Measurements from ENCODE around the gene SRSF4. TPM values are rescaled to one million over a fixed set of nuclear protein-coding genes. Genes with fewer than 3 reads are reported as not detected.

SRSF4 gene
- total and polyA plus RNA-seq, 2 donors (not counting 1 experiment from before 2014, with no cell fraction given) = 51.4 to 61.9 TPM

GRCh38 chr1:29202053-29202452, 20.4 kb upstream of the SRSF4 start:
- Histone ChIP-seq H4K20me1 (ENCODE audit: control insufficient read depth, extremely low read depth, insufficient read depth, low read length) (no peaks in the 10 kb centered on the region), H3K9ac (ENCODE audit: insufficient read depth, low read length) (peak overlapping the region; percentile 13), H3K27ac (ENCODE audit: insufficient read depth, low read length) (peak overlapping the region; percentile 91), H3K4me2 (ENCODE audit: extremely low read depth, insufficient read depth, low read length) (peak overlapping the region; percentile 72), H3K79me2 (ENCODE audit: control insufficient read depth, insufficient read depth, low read length) (no peaks in the 10 kb centered on the region), H3K36me3 (ENCODE audit: control insufficient read depth, insufficient read depth, low read length) (peaks cover 6% of the 10 kb centered on the region), H3K27me3 (ENCODE audit: control insufficient read depth, insufficient read depth, low read length) (no peaks in the 10 kb centered on the region), H3K4me1 (ENCODE audit: control insufficient read depth, extremely low read depth, insufficient read depth, low read length) (peaks cover 17% of the 10 kb centered on the region), H3K9me3 (ENCODE audit: control insufficient read depth, insufficient read depth, low read depth, low read length) (no peaks in the 10 kb centered on the region), H2AFZ (ENCODE audit: low read length) (no peak overlapping the region), H3K4me3 (replicated peaks in 1 of 4; ENCODE audit: control extremely low read depth in 1 of 4, insufficient read depth in 1 of 4, low read depth in 3 of 4, low read length in 4 of 4) (no peak overlapping the region)
- no peak for DNase-seq (ENCODE audit: low read depth in 2 of 2)
- TF ChIP-seq EZH2 (IDR thresholded peaks at IDR 0.05; ENCODE audit: low read length, missing control alignments) (no peak), CTCF (conservative IDR thresholded peaks at IDR 0.05 in 1 of 2, IDR thresholded peaks at IDR 0.05 in 1 of 2; ENCODE audit: low read depth in 1 of 2, low read length in 2 of 2) (no peak)

- DNase-seq (ENCODE audit: low read depth in 2 of 2) = no peak
- Histone ChIP-seq H2AFZ (ENCODE audit: low read length) (no peak overlapping the region), H3K79me2 (ENCODE audit: control insufficient read depth, insufficient read depth, low read length) (no peaks in the 10 kb centered on the region), H3K27me3 (ENCODE audit: control insufficient read depth, insufficient read depth, low read length) (no peaks in the 10 kb centered on the region), H3K4me2 (ENCODE audit: extremely low read depth, insufficient read depth, low read length) (no peak overlapping the region), H3K4me1 (ENCODE audit: control insufficient read depth, extremely low read depth, insufficient read depth, low read length) (peaks cover 17% of the 10 kb centered on the region), H3K27ac (ENCODE audit: insufficient read depth, low read length) (peak overlapping the region; percentile 91), H3K9me3 (ENCODE audit: control insufficient read depth, insufficient read depth, low read depth, low read length) (no peaks in the 10 kb centered on the region), H3K9ac (ENCODE audit: insufficient read depth, low read length) (no peak overlapping the region), H4K20me1 (ENCODE audit: control insufficient read depth, extremely low read depth, insufficient read depth, low read length) (no peaks in the 10 kb centered on the region), H3K36me3 (ENCODE audit: control insufficient read depth, insufficient read depth, low read length) (peaks cover 6% of the 10 kb centered on the region), H3K4me3 (replicated peaks in 1 of 4; ENCODE audit: control extremely low read depth in 1 of 4, insufficient read depth in 1 of 4, low read depth in 3 of 4, low read length in 4 of 4) (no peak overlapping the region)
- no peak for TF ChIP-seq EZH2 (IDR thresholded peaks at IDR 0.05; ENCODE audit: low read length, missing control alignments)
- no peak for TF ChIP-seq CTCF (conservative IDR thresholded peaks at IDR 0.05 in 1 of 2, IDR thresholded peaks at IDR 0.05 in 1 of 2; ENCODE audit: low read depth in 1 of 2, low read length in 2 of 2)
Measured at GRCh38 chr1:29201595-29202051, 19.9 kb upstream of the SRSF4 start.

- TF ChIP-seq EZH2 (IDR thresholded peaks at IDR 0.05; ENCODE audit: low read length, missing control alignments) = no peak
- no peak for TF ChIP-seq CTCF (conservative IDR thresholded peaks at IDR 0.05 in 1 of 2, IDR thresholded peaks at IDR 0.05 in 1 of 2; ENCODE audit: low read depth in 1 of 2, low read length in 2 of 2)
- Histone ChIP-seq H3K27me3 (ENCODE audit: control insufficient read depth, insufficient read depth, low read length) (no peaks in the 10 kb centered on the region), H2AFZ (ENCODE audit: low read length) (no peak overlapping the region), H3K36me3 (ENCODE audit: control insufficient read depth, insufficient read depth, low read length) (peaks cover 7% of the 10 kb centered on the region), H3K27ac (ENCODE audit: insufficient read depth, low read length) (no peak overlapping the region), H3K9ac (ENCODE audit: insufficient read depth, low read length) (no peak overlapping the region), H3K4me2 (ENCODE audit: extremely low read depth, insufficient read depth, low read length) (no peak overlapping the region), H3K4me3 (replicated peaks in 1 of 4; ENCODE audit: control extremely low read depth in 1 of 4, insufficient read depth in 1 of 4, low read depth in 3 of 4, low read length in 4 of 4) (no peak overlapping the region), H3K9me3 (ENCODE audit: control insufficient read depth, insufficient read depth, low read depth, low read length) (no peaks in the 10 kb centered on the region), H3K4me1 (ENCODE audit: control insufficient read depth, extremely low read depth, insufficient read depth, low read length) (peaks cover 21% of the 10 kb centered on the region), H4K20me1 (ENCODE audit: control insufficient read depth, extremely low read depth, insufficient read depth, low read length) (no peaks in the 10 kb centered on the region), H3K79me2 (ENCODE audit: control insufficient read depth, insufficient read depth, low read length) (no peaks in the 10 kb centered on the region)
- DNase-seq (ENCODE audit: low read depth in 2 of 2) = no peak
Measured at GRCh38 chr1:29200906-29201594, 19.4 kb upstream of the SRSF4 start.

All from fibroblast of lung (primary cell).